ENCODE measurements around the gene PLEK2. TPM values are rescaled to one million over a fixed set of nuclear protein-coding genes. Genes with fewer than 3 reads are reported as not detected.

PLEK2 gene, protein sequence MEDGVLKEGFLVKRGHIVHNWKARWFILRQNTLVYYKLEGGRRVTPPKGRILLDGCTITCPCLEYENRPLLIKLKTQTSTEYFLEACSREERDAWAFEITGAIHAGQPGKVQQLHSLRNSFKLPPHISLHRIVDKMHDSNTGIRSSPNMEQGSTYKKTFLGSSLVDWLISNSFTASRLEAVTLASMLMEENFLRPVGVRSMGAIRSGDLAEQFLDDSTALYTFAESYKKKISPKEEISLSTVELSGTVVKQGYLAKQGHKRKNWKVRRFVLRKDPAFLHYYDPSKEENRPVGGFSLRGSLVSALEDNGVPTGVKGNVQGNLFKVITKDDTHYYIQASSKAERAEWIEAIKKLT
- total RNA-seq = under 1 TPM; 0.34 to 0.67 TPM

DNA sequence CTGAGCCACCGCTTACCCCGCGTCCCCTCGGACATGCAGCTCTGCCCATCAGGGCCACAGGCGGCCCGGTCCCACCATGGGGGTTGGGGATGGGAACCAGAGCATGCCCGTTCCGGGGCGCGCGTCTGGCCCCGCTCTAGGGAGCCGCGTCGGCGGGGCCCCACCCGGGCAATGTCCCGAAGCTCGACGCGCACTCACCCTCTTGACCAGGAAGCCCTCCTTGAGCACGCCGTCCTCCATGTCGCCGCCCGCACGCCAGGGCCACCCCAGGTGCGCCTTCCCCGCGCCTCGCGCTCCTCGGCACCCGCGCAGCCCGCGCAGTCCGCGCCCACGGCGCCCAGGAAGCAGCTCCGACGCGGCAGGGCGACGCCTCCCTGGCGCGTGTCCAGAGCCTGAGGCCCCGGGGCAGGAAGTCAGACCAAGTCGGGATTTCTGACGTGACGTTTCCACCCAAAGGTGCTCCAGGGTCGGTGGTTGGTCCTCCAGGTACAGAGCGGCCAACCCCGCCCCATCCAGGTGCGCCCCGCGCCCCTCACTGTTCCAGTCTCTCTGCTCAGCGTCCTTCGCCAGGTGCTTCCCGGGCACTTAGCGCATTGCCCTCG lies at the start of gene PLEK2:
Gene PLEK2, minus strand, starts transcription at position 346 of the 602 bp plus-strand sequence. Its CDS starts 106 bp downstream, at position 240.

DNA sequence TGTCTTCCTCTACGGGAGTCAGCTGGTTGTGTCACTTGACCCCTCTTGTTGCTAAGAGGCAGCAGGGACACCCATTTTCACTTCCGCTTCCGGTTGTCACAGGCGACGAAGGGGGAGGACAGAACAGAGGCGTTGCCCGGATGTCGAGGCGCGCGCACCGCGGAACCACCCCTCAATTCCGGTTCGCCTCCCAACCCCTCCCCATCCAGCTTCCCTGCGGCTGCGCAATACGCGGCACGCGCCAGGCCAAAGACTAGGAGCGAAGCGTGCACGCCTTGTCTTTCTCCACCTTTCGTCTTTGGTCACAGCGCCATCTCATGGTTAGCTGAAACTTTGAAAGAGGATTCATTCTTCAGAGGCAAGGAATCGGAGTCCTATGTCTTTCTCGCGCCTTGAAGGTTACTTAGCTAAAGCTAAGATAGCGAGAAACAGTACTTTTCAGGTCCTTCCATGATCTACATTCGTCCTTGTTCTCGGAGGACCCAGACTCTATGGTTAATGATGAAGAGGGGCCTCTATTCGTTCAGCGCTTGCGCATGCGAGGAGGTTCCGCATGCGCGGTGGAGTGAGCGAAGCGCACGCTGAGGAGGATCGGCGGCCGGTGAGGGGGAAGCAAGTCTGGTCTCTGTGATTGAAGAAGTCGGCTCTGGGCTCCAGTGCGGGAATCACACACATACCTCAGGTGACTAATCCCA lies 52.0 kb downstream of the PLEK2 start, which contains the start of the genes ATP6V1D and EIF2S1:
Gene ATP6V1D, minus strand, starts transcription at position 30 of the 695 bp plus-strand sequence. CDS start 106 bp downstream, outside the sequence.
Gene EIF2S1, plus strand, starts transcription at position 554 of the 695 bp plus-strand sequence. CDS start 4,440 bp downstream, outside the sequence.

Small RNA genes within 50 kb of the gene (small RNA-seq; reads per million reads assigned to genes)
- gene MIR5694 = 0 reads per million in 2 donors
- gene RF00019 = 0 reads per million in 2 donors

Other genes starting within 250 kb of the PLEK2 start
- gene GARIN2, start 222.7 kb downstream of the PLEK2 start, total RNA-seq = under 1 TPM in 1 of 2 donors, not detected in 1; under 0.01 TPM
- gene PALS1, start 170.7 kb downstream of the PLEK2 start, total RNA-seq = 10 to 100 TPM; 17.9 to 21.0 TPM
- gene ATP6V1D, start 52.4 kb downstream of the PLEK2 start, total RNA-seq = 100 to 1,000 TPM; 162 to 171 TPM
- gene EIF2S1, start 51.8 kb downstream of the PLEK2 start, total RNA-seq = 100 to 1,000 TPM; 158 to 263 TPM
- 10 to 100 TPM; 24.0 to 38.9 TPM for gene TMEM229B, start 76.6 kb upstream of the PLEK2 start, total RNA-seq
- 10 to 100 TPM; 33.0 to 53.3 TPM for gene PLEKHH1, start 121.1 kb upstream of the PLEK2 start, total RNA-seq
- gene PIGH, start 188.1 kb upstream of the PLEK2 start, total RNA-seq = 10 to 100 TPM; 24.1 to 32.6 TPM
- 10 to 100 TPM in 1 of 2 donors, 1 to 10 TPM in 1; 9.3 to 18.0 TPM for gene ARG2, start 207.8 kb upstream of the PLEK2 start, total RNA-seq

Data from melanocyte of skin (primary cell).